ENCODE results near the gene GLRA1.
"Not testable (repeated sequence)": the region's sequence is repeated elsewhere in the genome, so short reads cannot be mapped to it uniquely, and the experiment has no call there.

Gene GLRA1

GRCh38 chr5:151855701-151856100 is 69.0 kb downstream of the GLRA1 start:
- Histone ChIP-seq H3K4me3 (ENCODE audit: low read depth, low read length) (no peak overlapping the region), H3K4me1 (no peaks in the 10 kb centered on the region), H3K9me3 (no peaks in the 10 kb centered on the region), H3K27me3 (no peaks in the 10 kb centered on the region), H3K36me3 (no peaks in the 10 kb centered on the region)
- TF ChIP-seq CTCF (IDR thresholded peaks at IDR 0.05; ENCODE audit: low read depth, low read length) = no peak
- no peak for DNase-seq

GRCh38 chr5:151847871-151848270 is 76.8 kb downstream of the GLRA1 start:
- H3K9me3 ChIP-seq = no peaks in the 10 kb centered on the region

GRCh38 chr5:151846765-151847164 is 77.9 kb downstream of the GLRA1 start:
- Histone ChIP-seq H3K9me3 (no peaks in the 10 kb centered on the region), H3K4me1 (no peaks in the 10 kb centered on the region), H3K4me3 (ENCODE audit: low read depth, low read length) (no peak overlapping the region), H3K36me3 (no peaks in the 10 kb centered on the region), H3K27me3 (no peaks in the 10 kb centered on the region)
- no peak for TF ChIP-seq CTCF (IDR thresholded peaks at IDR 0.05; ENCODE audit: low read depth, low read length)
- no peak for DNase-seq

More at GRCh38 chr5:151847871-151848270, 76.8 kb downstream of the GLRA1 start:
- no peak overlapping the region for H3K4me3 ChIP-seq (ENCODE audit: low read depth, low read length)
- H3K27me3 ChIP-seq = no peaks in the 10 kb centered on the region
- TF ChIP-seq CTCF (IDR thresholded peaks at IDR 0.05; ENCODE audit: low read depth, low read length) = no peak
- no peaks in the 10 kb centered on the region for H3K36me3 ChIP-seq
- H3K4me1 ChIP-seq = no peaks in the 10 kb centered on the region
- no peak for DNase-seq

GRCh38 chr5:151832843-151833242 is 91.8 kb downstream of the GLRA1 start:
- not testable (repeated sequence) for H3K4me1 ChIP-seq; H3K36me3 ChIP-seq; DNase-seq; H3K9me3 ChIP-seq; H3K4me3 ChIP-seq (ENCODE audit: low read depth, low read length); H3K27me3 ChIP-seq

- no peaks in the 10 kb centered on the region for H3K27me3 ChIP-seq
- H3K4me3 ChIP-seq (ENCODE audit: low read depth, low read length) = no peak overlapping the region
- no peak for TF ChIP-seq CTCF (IDR thresholded peaks at IDR 0.05; ENCODE audit: low read depth, low read length)
- peaks cover 11% of the 10 kb centered on the region for H3K36me3 ChIP-seq
- H3K9me3 ChIP-seq = no peaks in the 10 kb centered on the region; the same call in 1 of the 2 replicates
- H3K4me1 ChIP-seq = no peaks in the 10 kb centered on the region; the same call in 1 of the 2 replicates
- no peak for DNase-seq
Measured at GRCh38 chr5:151829370-151829769, 95.3 kb downstream of the GLRA1 start.

- Histone ChIP-seq H3K4me1 (no peaks in the 10 kb centered on the region; the same call in 1 of the 2 replicates), H3K4me3 (ENCODE audit: low read depth, low read length) (no peak overlapping the region), H3K27me3 (no peaks in the 10 kb centered on the region), H3K36me3 (peaks cover 11% of the 10 kb centered on the region), H3K9me3 (no peaks in the 10 kb centered on the region)
- TF ChIP-seq CTCF (IDR thresholded peaks at IDR 0.05; ENCODE audit: low read depth, low read length) = peak; percentile 95
- DNase-seq = peak; percentile 74
Measured at GRCh38 chr5:151825445-151825844, 99.2 kb downstream of the GLRA1 start.

GRCh38 chr5:151822141-151822540 is 102.5 kb downstream of the GLRA1 start:
- Histone ChIP-seq H3K4me3 (ENCODE audit: low read depth, low read length) (no peak overlapping the region), H3K27me3 (no peaks in the 10 kb centered on the region), H3K36me3 (peaks cover 18% of the 10 kb centered on the region), H3K9me3 (no peaks in the 10 kb centered on the region), H3K4me1 (peaks cover 4% of the 10 kb centered on the region)
- DNase-seq = no peak
- TF ChIP-seq CTCF (IDR thresholded peaks at IDR 0.05; ENCODE audit: low read depth, low read length) = no peak
